Epithelial cell of esophagus (primary cell): Measurements from ENCODE around the gene PEX7.
"Not testable (repeated sequence)": the region's sequence is repeated elsewhere in the genome, so short reads cannot be mapped to it uniquely, and the experiment has no call there.

ENCODE experiments used
- DNase-seq: peaks from one replicate; pipeline ENCODE4 v3.0.0; 2010; ENCODE audit warnings: low read depth
- H3K4me3 ChIP-seq: 2 replicates; pipeline ENCODE4 v1.5.1; 2011; ENCODE audit warnings: mild to moderate bottlenecking, low read length, control low read depth
- CTCF ChIP-seq: IDR thresholded peaks from 2 replicates; pipeline ENCODE4 v1.5.1; 2011; ENCODE audit warnings: low read depth, mild to moderate bottlenecking, low read length, control low read depth, inconsistent platforms; ENCODE audit not compliant: insufficient read depth; ENCODE audit errors: missing control alignments

Gene PEX7

DNA sequence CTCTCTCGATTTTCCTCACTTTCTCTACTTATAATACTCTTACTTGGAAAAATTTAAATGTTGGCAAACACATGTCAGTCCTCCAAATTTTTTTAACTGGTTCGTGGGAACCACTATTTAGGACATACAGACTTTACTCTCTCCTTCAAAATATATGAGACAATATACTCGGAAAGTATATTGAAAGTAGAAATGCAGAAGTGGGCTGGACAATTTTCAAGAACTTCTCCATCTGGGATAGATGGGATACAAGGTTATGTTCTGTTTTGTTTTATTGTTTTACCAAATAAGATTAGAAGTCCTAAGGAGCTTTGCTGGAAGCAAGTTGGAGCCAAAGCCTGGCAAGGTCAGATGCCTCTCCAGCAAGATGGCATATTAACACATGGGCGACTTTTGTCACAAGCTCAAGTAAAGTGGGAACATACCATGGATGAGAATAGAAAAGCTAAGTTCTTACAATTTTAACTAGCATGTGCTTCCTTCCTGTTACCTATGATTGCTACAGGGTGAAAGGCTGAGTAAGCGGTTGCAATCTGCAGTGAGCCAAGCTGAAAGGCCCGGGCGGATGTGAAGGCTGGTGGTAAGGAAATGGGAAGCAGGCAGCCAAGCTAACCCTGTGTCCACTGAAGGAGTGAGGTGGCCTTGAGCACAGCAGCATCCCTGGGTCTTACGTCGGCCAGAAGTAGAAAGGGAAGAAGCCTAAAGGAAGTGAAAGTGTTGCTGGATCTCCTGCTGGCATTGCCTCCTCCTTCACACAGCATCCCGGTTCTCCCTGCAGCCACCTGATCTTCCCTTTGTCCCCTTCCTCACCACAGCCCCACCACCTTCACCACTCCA is 37.3 kb upstream of the PEX7 start:
- TF ChIP-seq CTCF, result no peak
- peak; percentile 38 for DNase-seq
- no peak overlapping the region for H3K4me3 ChIP-seq

DNA sequence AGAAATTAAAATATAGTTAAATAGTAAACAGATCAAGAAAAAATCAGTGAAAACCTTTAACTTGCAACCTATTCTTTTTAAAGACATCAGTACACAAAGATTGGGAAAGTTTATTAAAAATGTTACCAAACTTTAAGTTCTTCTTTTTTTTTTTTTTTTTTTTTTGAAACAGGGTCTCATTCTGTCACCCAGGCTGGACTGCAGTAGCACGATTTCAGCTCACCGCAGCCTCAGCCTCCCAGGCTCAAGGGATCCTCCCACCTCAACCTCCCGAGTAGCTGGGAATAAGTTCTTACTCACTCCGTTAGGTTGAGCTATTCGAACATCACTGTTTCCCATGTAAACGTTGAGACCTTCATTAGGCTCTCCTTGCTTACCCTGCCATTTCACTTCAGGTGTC is 35.7 kb upstream of the PEX7 start:
- no peak for DNase-seq
- no peak for TF ChIP-seq CTCF
- no peak overlapping the region for H3K4me3 ChIP-seq

- TF ChIP-seq CTCF, result no peak
- no peak for DNase-seq
- no peak overlapping the region for H3K4me3 ChIP-seq
Observed at GRCh38 chr6:136787726-136788068, 34.7 kb upstream of the PEX7 start.

GRCh38 chr6:136788069-136788902 is 34.1 kb upstream of the PEX7 start:
- no peak for TF ChIP-seq CTCF
- no peak overlapping the region for H3K4me3 ChIP-seq
- peak; percentile 77 for DNase-seq

DNA sequence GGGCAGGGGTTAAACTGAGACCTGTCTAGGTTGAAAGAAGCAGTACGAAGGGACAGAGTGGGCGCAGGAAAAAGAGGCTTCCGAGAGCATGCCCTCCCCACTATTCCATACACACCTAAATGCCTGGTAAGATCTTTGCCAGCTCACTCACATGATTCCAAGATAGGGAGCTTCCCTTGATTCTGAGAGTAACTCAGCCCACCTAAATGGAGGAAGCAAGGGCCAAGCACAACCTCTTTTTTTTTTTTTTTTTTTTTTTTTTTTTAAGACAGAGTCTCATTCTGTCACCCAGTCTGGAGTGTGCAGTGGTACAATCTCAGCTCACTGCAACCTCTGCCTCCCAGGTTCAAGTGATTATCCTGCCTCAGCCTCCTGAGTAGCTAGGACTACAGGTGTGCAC is 33.0 kb upstream of the PEX7 start:
- not testable (repeated sequence) for H3K4me3 ChIP-seq, DNase-seq

GRCh38 chr6:136790411-136791295 is 31.7 kb upstream of the PEX7 start:
- no peak for DNase-seq
- no peak for TF ChIP-seq CTCF
- H3K4me3 ChIP-seq, result peak overlapping the region; percentile 86
